Measurements from ENCODE around the gene AHSG.

Gene AHSG

DNA sequence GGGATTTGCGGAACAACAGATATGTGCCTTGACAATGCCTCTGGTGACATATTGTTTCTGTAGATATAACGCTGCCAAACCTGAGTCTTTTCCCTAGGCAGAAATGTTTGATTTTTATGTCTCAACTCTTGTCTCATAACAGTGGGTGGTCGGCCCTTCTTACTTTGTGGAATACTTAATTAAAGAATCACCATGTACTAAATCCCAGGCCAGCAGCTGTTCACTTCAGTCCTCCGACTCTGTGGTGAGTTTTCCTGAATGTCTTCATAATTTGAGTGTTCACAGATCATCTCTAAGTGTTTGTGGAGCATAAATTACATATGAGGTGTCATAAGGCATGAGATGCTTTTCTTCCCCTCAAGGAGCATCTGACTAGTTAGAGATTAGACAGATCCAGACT is 33.2 kb downstream of the AHSG start:
- no peak for DNase-seq

DNA sequence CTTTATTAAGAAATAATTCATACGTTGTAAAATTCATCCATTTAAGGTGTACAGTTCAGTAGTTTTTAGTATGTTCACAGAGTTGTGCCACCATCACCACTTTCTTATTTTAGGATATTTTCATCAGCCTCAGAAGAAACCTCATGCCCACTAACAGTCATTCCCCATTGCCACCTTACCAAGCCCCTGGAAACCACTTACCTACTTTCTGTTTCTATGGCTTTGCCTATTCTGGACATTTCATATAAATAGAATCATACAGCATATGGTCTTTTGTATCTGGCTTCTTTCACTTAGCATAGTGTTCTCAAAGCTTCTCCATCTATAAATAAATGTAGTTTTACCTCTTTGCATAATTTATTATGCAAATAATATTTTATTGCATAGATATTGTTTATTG is 34.0 kb downstream of the AHSG start:
- no peak for DNase-seq

DNA sequence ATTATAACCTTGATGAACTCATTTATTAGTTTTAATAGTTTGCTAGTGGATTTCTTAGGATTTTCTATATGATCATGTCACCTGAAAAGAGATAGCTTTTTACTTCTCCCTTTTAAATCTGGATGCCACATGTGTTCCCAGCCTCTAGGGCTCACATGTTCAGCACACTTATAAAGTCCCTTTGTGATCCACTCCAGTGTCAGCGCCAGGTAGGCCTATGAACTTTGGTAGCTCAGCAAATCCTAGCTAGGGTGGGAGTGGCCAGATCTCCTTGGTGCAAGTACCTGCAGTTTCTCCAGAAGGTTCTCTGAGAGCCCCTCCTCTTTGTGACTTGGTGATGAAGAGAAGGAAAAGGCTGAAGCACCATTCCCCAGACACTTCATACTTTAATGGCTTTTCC is 36.0 kb downstream of the AHSG start:
- DNase-seq = no peak

DNA sequence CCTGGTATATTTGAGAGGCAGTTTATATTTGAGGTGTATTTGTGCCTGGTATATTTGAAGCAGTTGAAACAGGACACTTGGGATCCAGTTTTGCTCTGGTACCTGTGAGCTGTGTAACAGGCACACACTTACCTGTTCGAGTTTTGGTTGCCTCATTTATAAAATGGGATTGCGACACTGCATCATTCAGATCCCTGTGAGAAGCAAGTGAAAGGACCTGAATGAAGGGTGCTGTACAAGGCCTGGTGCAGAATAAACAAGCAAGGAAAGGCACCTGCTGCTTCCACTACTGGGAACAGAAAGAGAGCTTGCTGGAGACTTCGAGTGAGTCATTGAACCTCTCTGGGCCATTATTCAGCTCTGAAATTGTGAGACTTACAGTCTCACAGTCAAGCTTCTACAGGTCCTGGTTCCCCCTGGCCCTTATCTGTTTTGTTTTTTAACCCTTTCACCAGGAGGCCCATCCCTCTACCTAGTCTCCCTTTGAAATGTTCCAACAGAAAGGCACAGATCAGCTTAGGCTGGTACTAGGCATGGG is 38.9 kb downstream of the AHSG start:
- no peak for DNase-seq

DNA sequence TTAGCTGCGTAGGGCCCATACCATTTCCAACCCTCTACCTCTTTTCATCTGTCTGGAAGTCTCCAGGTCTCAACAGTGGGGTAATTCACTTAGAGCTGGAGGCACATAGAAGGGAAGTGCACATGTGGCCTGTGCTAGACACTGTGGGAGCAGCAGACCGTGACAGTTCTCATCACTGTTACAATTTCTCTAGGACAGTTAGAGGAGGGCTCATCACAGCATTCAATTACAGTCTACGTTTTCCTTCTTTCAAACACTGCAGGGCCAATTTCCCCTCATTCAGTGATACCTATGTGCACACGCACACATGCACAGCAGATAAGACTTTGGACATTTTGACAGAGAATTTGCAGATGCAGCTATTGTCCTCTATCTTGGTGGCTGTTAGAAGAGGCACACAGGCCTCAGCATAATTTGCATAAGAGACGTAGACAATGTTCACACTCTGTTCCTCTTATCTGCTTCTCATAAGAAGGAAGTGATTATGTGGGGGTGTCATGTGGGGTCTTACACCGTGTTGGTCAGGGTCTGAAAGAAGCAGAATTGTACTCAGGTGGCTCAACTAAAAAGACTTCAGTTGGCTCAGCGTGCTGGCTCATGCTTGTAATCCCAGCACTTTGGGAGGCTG is 40.3 kb downstream of the AHSG start:
- DNase-seq = no peak

DNA sequence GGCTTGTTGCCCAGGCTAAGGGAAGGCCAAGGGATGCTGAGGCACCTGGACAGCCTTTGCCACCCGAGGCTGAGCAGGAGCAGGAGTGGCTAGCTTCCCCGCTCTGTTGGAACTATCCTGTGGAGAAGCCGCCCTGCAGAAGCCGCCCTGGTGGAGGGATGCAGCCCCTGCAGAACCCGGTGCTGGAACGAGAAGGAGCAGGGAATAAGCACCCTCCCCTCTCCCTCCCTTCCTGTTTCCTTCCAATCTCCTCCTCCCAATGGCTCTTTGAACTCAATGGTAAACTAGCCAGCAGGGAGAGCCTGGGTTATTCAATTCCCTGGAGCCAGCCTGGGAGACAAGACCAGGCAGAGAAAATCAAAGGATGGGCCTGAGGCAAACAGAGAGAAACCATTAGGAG is 41.1 kb downstream of the AHSG start:
- DNase-seq = no peak

DNA sequence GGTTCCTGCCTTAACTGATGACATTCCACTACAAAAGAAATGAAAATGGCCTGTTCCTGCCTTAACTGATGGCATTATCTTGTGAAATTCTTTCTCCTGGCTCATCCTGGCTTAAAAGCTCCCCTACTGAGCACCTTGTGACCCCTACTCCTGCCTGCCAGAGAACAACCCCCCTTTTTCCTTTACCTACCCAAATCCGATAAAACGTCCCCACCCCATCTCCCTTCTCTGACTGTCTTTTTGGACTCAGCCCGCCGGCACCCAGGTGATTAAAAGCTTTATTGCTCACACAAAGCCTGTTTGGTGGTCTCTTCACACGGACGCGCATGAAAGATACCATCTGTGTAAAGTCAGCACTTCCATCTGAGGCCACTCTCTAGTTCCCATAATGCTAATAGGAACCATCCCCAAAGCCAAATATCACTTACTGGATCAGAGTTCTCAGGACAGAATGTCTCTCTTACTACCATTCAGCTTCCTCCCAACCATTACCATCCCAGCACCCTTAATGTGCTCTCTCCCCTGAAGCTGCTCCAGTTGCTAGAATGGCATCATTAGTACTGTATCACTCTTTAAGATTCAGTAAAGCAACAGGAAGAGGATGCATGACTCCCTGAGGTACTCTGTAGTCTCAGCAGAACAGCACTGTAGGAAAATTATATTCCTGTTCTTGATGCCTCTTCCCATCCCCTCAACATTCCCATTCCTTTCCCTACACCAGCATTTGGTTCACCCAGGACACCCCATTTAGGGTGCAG is 50.7 kb downstream of the AHSG start:
- DNase-seq = no peak

DNA sequence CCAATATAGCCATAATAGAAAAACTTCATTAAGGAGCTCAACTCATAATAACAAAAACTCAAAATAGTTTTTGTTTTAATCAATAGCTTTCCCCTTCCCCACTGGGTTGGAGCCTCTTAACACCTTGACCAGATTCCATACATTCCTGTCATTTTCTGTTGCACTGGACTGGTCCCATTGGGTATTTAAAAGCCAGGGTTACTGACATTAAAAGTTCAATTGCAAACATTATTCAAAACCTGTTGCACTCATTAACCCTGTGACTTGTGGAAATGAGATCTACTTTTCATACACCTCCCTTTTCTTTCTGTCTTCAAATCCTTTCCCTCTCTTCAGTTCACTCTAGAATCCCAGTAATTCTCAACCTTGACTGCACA is 51.2 kb downstream of the AHSG start:
- no peak for DNase-seq

DNA sequence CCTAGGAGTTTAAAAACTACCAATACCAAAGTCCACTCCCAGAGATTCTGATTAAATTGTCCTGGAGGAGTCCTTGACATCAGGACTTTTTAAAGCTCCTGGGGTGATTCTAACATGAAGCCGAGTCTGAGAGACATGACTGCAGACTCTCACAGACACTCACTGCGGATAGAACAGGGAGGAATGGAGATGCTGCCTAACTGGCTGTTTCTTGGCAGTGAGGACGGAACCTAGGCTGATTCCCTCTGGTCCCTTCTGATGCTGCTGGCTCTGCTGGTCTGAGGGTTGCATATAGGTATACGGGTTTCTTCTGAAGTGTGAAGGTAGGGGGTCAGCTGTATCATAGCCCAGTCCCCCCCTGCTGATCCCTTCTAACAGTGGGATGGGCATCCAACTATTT is 51.6 kb downstream of the AHSG start:
- no peak for DNase-seq

DNA sequence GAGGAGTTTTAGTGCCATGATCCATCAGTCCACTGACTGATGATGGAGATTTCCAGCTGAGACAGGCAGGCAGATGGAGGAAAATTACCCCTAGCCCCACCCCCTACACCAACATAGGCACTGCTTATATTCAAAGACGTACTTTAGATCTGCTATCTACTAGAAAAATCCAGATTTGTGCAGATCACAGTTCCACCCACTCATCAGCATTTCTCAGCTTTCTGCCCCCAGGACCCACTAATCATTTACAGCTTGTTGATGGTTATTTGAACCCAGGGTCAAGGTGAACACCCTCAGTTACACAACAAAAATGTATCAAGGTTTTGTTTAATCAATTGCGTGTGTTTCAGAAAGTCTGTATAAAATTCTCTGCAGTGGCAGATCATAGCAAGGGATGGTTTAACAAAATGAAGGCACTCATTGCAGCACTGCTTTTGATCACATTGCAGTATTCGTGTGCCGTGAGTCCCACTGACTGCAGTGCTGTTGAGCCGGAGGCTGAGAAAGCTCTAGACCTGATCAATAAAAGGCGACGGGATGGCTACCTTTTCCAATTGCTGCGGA is 52.8 kb downstream of the AHSG start, which contains the start of gene HRG:
Gene HRG (plus strand): TSS at position 390 of the 564 bp plus-strand sequence. CDS start 18 bp downstream, at position 408.
- no peak for DNase-seq

DNA sequence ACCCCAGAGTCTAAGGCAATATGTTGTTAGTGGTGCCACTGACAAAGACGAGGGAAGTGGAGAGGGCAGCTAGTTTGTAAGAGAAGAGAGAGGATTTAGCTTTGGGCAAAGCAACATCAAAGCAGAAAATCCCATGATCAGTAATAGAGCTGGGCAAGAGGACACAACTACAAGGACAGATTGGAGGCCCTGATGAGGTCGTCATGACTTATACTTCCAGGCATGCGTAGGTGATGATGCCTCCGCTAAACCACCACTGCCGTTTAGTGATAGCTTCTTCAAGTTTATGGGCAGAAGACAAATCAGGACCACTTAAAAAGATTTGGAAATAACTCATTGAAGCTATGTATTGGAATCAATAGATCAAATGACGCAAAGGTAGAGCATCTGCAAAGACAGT is 55.6 kb downstream of the AHSG start:
- DNase-seq = no peak

DNA sequence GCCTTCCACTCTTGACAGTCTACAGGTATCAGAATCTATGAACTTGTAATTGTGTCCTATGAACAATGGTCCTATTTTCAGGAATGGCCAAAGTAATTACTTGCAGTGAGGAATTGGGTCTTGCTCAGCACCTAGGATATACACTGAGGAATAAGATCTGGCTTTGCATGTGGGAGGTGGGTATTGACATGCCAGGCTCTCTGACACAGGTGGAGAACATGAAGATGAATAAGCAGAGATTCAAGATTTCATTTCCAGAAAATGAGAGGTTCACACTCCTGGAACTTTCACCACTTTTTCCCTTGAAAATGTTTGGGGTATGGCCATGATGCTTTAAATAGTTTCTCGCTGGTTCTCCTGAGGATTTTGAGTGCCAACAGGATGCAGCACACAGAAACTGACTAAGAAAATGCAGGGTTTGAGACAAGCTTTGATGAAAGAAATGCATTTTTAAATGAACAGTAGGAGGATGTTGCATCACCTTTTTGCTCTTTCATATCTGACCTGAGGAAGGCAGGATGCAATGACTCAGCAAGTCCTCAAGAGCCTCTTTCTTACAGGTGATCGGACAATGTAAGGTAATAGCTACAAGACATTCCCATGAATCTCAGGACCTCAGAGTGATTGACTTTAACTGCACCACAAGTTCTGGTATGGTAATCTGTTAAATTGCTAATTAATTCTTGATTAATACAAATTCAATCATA is 56.7 kb downstream of the AHSG start:
- peak; percentile 12 for DNase-seq

DNA sequence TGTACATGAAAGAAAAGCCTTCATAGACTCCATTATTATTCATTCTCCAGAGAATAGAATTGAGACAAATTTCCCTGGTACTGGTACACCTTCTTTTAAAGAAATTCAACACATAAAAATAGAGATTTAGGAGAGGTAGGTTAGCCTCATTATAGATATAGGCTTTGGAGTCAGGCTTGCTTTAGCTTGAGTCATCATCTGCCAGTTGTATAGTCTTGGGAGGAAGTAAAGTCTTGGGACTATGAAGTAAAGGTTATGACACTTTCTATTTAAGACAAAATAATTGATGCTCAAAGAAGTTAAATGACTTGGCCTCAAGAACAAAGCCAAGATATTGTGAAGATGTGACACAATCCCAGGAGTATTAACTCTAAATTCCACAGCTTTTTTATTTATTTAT is 57.3 kb downstream of the AHSG start:
- no peak for DNase-seq

All from RPMI8226 (cell line).